Left cardiac atrium (tissue), 4 donors: Measurements from ENCODE around the gene ZNF611. TPM values are rescaled to one million over a fixed set of nuclear protein-coding genes. Genes with fewer than 3 reads are reported as not detected.
A peak's percentile ranks its signal among the peaks of the same experiment; 100 is the strongest.
"Not testable (repeated sequence)": the region's sequence is repeated elsewhere in the genome, so short reads cannot be mapped to it uniquely, and the experiment has no call there.

Experiments
- ATAC-seq, 2 donors: fragments of 200-7000 bp; cut with Tn5 transposase; one replicate each; pipeline ENCODE4 v1.9.1; 2020; ENCODE audit warnings: mild to moderate bottlenecking in 2 of 2, moderate library complexity in 2 of 2
- DNase-seq: peaks from one replicate; pipeline ENCODE4 v3.0.0-alpha.2; 2020
- intact Hi-C, 2 donors: fragments of 100-400 bp; cut with DNase I; formaldehyde crosslinking; loops; one replicate each; pipeline versions ENCODE4 v1.14.1 to v1.15.1; 2022 to 2023
- total RNA-seq, 2 donors: library from RNA; stranded (reverse); fragmentation: NEBNext Ultra II Directional; extraction: Animal tissue kit (Norgen Biotek cat#: 25700); gene quantifications; one replicate each; pipeline ENCODE4 v1.2.1, GENCODE V29; 2021
- donor health status: DM: no; HTN: yes; CAD: no.
- donor health status: DM: no; HTN: yes; CAD: no; lungs with severe emphysema.
- donor health status: DM: yes; HTN: yes; CAD: no.
- donor health status: Dilated cardiomyopathy.

Gene ZNF611
- total RNA-seq, 2 donors from 2014 or later: 9.2 to 11.3 TPM

- intact Hi-C loops: loop anchor here in 1 of 2 donors (5.0 kb wide), 1 partner anchor 47 kb away; the partner anchor contains the start of gene ZNF611
- DNase-seq (peak; percentile 97), ATAC-seq (peak; percentile 100)
These were observed 44.3 kb downstream of the ZNF611 start for GRCh38 chr19:52690369-52691214.

- ATAC-seq: peak; percentile 39 to 65
- intact Hi-C loops: loop anchor here in 1 of 2 donors (5.0 kb wide), 1 partner anchor 47 kb away; the partner anchor contains the start of gene ZNF611
- DNase-seq: peak; percentile 63
These were observed 44.9 kb downstream of the ZNF611 start for GRCh38 chr19:52689843-52690368.

DNA sequence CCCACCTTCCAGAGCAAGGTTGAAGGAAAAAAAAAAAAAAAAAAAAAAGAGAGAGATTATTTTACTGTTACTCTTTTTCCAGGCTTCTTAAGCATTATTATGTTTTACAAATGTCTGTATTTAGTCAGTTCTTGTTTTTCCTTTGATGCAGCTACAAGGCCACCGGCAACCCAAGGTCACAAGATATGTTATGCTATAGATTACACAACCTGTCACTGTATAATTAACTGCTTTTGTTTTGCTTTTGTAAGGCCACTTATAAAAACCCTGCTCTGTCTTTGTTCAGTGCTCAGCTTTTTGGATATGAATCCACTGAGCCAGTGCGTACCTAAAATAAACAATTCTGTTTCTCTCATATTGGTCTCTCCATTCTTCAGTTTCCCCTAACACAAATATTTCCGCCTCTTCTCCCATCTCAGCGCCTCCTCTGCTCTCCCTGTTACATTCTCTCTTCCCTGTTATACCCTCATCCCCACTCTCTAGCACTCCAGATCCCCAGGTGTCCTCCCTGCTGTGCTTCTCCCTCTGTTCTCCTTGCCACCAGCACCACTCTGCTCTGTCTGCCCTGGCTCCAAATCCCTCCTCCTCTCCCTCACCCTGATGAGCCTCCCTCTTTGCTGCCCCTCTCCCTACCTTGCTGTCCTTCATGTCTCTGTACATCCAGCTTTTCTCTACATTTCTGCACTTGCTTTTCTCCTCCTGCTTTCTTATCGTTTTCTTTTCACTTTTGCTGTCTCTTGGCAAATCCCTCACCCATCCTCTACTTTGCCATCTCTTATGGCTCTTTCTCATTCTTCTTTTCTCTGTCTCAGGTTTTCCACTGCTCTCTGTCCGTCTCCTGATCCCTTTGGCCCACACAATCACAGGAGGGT, 45.7 kb downstream of the ZNF611 start:
- intact Hi-C loops, ATAC-seq, DNase-seq: not testable (repeated sequence)

DNA sequence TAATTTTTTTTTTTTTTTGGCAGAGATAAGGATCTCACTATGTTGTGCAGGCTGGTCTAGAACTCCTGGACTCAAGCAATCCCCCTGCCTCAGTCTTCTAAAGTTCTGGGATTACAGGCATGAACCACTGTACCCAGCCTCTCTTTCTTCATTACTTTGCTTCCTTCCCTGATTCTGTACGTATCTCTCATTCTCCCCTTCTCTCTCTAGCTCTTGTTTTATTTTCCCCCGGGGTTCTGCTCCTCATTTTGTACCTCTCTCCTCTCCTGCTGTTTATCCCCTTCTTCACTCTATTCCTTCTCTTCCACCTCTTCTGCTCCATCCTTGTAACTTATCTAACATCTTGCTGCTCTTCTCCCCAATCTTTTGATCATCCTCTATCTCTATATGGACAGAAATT, 46.5 kb downstream of the ZNF611 start:
- intact Hi-C loops: no loop called here
- no peak for ATAC-seq
- DNase-seq: no peak

DNA sequence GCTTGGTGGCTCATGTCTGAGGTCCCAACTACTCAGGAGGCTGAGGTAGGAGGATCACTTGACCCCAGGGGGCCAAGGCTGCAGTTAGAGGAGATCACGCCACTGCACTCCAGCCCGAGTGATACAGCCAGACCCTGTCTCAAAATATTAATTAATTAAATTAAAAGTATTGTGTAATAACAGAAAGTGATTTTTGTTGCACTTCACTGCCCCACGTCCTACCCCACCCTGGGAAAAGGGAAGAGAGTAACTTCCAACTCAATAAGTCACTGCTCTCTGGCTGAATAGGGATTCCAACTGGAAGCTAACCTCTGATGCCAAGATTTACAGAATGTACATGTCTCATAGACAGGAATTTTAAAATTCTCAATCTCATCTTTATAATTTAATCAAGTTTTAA, 47.2 kb downstream of the ZNF611 start:
- DNase-seq: no peak
- intact Hi-C loops: no loop called here
- no peak for ATAC-seq

DNA sequence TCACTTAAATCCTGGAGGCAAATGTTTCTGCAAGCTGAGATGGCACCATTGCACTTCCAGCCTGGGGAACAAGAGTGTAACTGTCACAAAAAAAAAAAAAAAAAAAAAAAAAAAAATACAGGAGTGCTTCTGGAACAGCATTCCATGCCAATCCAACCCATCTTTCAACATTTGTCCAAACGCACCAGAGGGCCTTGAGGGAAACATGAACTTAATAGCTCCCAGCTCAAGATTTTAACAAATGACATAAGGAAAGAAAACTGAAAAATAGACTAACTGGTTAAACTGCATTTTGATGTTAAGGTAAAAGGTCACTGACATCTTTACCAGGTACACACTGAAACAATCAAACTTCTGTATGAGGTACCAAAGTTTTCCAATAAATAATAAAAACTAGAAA, 49.0 kb downstream of the ZNF611 start:
- no peak for ATAC-seq
- intact Hi-C loops: no loop called here

GRCh38 chr19:52681216-52681615, 53.6 kb downstream of the ZNF611 start:
- ATAC-seq, DNase-seq, intact Hi-C loops: not testable (repeated sequence)

More for the DNA sequence above, 49.0 kb downstream of the ZNF611 start:
- DNase-seq: no peak

DNA sequence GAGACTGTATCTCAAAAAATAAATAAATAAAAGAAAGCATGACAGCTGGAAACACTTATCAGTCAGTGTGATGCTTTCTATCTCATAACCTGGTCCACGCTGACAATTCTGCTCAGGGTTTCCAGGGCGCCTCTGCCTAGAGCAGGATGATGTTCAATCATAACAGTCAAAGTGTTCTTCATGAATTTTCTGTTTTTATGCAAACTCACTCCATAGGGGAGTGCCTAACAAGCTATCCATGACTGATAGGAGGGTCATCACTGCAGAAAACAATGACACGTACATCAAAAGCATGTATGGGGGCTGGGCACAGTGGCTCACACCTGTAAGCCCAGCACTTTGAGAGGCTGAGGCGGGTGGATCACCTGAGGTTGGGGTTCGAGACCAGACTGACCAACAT, 55.2 kb downstream of the ZNF611 start:
- intact Hi-C loops: no loop called here
- DNase-seq (no peak), ATAC-seq (no peak)

- ATAC-seq, intact Hi-C loops, DNase-seq: not testable (repeated sequence)
These were observed 59.6 kb downstream of the ZNF611 start for GRCh38 chr19:52675239-52675638.

DNA sequence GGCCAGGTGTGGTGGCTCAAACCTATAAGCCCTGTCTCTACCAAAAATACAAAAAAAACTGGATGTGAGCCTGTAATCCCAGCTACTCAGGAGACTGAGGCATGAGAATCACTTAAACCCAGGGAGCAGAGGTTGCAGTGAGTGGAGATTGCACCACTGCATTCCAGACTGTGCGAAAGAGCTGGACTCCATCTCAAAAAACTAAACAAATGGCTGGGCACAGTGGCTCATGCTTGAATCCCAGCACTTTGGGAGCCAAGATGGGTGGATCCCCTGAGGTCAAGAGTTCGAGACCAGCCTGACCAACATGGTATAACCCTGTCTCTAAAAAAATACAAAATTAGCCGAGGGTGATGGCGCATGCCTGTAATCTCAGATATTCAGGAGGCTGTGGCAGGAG, 61.8 kb downstream of the ZNF611 start:
- DNase-seq (no peak), ATAC-seq (no peak)
- intact Hi-C loops: no loop called here

DNA sequence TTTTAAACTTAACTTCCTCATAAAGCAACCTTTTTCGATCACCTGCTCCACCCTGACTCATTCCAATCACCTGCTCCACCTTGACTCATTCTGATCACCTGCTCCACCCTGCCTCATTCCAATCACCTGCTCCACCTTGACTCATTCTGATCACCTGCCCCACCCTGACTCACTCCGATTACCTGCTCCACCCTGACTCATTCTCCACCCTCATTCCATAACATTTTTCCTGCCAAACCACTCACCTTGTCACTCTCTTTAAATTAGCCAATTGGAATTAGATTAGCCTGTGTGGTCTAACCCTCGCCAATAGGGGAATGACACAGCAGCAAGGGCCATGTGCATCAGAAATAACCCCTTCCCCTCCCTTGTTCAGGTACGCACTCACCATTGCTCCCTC, 64.8 kb downstream of the ZNF611 start:
- intact Hi-C loops: no loop called here
- no peak for DNase-seq
- ATAC-seq: no peak

DNA sequence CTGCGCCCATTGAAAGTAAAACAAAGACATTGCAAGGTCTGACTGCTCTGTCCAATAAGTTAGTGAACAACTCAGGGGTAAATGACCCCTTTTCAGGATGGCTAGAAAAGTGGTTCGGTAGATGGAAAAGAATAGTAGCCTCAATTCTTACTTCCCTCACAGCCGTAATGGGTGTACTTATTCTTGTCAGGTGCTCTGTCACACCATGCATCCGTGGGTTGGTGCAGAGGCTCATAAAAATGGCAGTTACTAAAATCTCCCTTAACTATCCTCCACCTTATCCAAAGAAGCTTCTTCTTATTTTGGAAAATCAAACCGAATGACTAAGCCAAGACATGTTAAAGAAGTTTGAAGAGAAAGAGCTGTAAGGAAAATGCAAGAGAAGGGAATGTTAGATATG, 65.3 kb downstream of the ZNF611 start:
- ATAC-seq (no peak), DNase-seq (no peak)
- intact Hi-C loops: no loop called here

- intact Hi-C loops: no loop called here
- DNase-seq (no peak), ATAC-seq (no peak)
These were observed 66.9 kb downstream of the ZNF611 start for GRCh38 chr19:52667972-52668371.

DNA sequence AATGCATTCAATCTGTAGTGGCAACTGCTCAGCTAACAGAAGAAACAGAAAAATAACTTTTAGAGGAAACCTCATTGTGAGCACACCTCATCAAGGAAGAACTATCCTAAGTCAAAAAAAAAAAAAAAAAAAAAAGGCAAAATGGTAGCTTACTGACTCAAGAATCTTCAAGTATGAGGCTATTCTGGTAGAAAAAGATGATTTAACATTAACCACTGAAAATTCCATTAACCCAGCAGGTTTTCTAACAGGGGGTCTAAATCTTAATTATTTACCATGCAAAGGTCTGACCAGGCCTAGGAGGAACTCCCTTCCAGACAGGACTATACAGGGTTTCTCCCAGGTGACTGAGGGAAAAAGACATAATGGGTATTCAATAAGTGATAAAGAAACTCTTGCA, 68.3 kb downstream of the ZNF611 start:
- ATAC-seq (no peak), DNase-seq (no peak)
- intact Hi-C loops: no loop called here

DNA sequence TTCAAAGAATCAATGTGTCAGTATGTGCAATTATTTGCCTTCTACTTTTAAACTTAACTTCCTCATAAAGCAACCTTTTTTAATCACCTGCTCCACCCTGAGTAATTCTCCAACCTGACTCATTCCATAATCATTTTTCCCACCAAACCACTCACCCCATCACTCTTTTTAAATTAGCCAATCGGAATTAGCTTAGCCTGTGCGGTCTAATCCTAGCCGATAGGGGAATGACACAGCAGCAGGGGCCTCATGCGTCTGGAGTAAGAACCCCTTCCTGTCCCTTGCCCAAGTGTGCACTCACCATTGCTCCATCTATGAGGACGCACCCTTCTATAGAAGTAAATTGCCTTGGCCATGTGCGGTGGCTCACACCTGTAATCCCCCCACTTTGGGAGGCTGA, 69.3 kb downstream of the ZNF611 start:
- ATAC-seq (no peak), DNase-seq (no peak)
- intact Hi-C loops: no loop called here

DNA sequence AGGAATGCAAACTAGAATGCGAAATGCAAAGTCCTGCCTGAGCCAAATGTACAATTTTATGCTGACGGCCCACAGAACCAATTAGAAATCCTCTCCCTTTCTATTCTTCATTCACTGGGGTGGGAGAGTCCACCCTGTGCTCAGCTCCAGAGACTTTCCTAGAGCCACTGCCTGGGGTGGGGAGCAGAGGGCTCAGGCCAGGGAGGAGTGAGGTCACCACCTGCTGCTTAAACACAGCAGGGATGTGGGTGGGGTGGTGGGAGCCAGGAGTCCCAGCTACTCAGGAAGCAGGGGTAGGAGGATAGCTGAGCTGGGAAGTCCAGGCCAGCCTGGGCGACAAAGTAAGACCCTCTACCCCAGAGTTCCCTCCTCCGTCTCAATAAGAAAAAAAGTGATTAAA, 69.8 kb downstream of the ZNF611 start:
- intact Hi-C loops: no loop called here
- ATAC-seq (no peak), DNase-seq (no peak)

GRCh38 chr19:52664461-52664860, 70.4 kb downstream of the ZNF611 start:
- DNase-seq: no peak
- ATAC-seq: no peak
- intact Hi-C loops: no loop called here

GRCh38 chr19:52662631-52663030, 72.2 kb downstream of the ZNF611 start:
- DNase-seq: no peak
- ATAC-seq: no peak
- intact Hi-C loops: no loop called here

DNA sequence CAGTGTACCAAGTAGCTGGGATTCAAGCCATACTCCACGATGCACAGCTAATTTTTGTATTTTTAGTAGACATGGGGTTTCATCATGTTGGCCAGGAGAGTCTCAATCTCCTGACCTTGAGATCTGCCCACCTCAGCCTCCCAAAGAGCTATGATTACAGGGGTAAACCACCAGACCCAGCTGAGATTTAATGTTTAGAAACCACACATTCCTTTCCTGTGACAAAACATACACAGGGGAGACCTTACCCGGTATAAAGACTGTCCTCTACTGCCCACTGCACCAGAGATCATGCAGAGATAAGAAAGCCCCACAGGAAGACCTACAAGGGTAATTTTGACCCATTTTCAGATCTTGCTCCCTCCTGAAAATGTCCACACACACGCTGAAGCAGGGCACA, 73.9 kb downstream of the ZNF611 start:
- ATAC-seq: no peak
- intact Hi-C loops: no loop called here
- DNase-seq: no peak

GRCh38 chr19:52659013-52659412, 75.8 kb downstream of the ZNF611 start:
- ATAC-seq (no peak), DNase-seq (no peak)
- intact Hi-C loops: no loop called here
